ENCODE measurements around the gene IRAK2. TPM values are rescaled to one million over a fixed set of nuclear protein-coding genes. Genes with fewer than 3 reads are reported as not detected.

The IRAK2 gene
- 10 to 100 TPM; 10.4 to 28.2 (median 10.9) TPM for total RNA-seq
- total RNA-seq (2013), result 21.7 TPM

DNA sequence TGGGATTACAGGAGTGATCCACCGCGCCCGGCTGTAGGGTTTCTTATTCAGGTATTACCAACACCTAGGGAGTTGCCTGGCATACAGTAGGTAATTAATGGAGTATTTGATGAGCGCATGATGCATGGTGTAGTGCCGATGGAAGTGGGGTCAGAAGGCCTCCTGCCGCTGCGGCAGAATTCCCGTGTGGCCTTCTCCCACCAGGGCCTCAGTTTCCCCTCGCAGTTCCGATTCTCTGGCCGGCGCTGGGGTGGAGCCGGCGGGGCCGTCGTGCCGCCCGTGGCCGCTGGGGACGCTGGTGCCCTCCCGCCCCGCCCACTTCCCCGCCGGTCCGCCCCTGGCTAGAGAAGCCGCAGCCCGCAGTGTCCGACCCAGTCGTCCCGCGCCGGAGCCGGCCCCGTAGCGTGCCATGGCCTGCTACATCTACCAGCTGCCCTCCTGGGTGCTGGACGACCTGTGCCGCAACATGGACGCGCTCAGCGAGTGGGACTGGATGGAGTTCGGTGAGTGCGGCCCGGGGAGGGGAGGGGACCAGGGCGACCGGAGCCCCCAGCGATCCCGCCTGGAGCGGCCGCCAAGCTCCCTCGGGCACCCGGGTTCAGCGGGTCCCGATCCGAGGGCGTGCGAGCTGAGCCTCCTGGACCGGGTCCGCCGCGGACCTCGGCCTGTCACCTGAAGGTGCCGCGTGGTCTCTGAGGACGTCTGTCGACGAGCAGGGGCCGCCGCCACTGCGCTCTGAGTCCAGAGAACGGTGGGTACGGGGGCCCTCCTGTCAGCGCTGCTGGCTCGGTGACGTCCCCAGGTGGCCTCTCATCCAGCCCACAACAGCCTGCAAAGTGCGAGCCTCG, at the start of gene IRAK2:
IRAK2 (plus strand) TSS at position 374 of the 848 bp plus-strand sequence; CDS start at position 410, 36 bp downstream.
- ATAC-seq (peak; percentile 91 to 92 (median 91)), DNase-seq (peak; percentile 64 to 79)
- Histone ChIP-seq H3K4me3 (ENCODE audit: low read length) (peak within 1 kb of the TSS; percentile 82), H3K27ac (ENCODE audit: low read length) (peak within 1 kb of the TSS; percentile 52), H3K4me1 (ENCODE audit: control insufficient read depth, insufficient read depth, low read length) (peaks cover 28% of the 10 kb centered on the region), H3K36me3 (ENCODE audit: control insufficient read depth, insufficient read depth, low read length) (no peaks in the 10 kb centered on the region), H3K9me3 (ENCODE audit: control insufficient read depth, insufficient read depth, low read length) (peaks cover 11% of the 10 kb centered on the region), H3K27me3 (ENCODE audit: control insufficient read depth, insufficient read depth, low read length) (no peaks in the 10 kb centered on the region)
- H3K4me1 Mint-ChIP-seq, result peaks cover 23 to 32% of the 10 kb centered on the region in 2 donors
- H3K9me3 Mint-ChIP-seq, result peaks cover 4 to 7% of the 10 kb centered on the region in 2 donors
- WGBS (ENCODE audit: insufficient coverage), result 2% methylated on average over 76 of the region's 76 CpGs
- H3K27me3 Mint-ChIP-seq (ENCODE audit: low read depth in 2 of 2), result no peaks in the 10 kb centered on the region
- intact Hi-C loops (cut with micrococcal nuclease), result loop anchor here (1.0 to 2.0 kb wide), 2 partner anchors 30 to 61 kb away; no protein-coding TSS in a partner anchor
- peak within 1 kb of the TSS; percentile 72 to 78 for H3K27ac Mint-ChIP-seq
- TF ChIP-seq, protein P1, sequence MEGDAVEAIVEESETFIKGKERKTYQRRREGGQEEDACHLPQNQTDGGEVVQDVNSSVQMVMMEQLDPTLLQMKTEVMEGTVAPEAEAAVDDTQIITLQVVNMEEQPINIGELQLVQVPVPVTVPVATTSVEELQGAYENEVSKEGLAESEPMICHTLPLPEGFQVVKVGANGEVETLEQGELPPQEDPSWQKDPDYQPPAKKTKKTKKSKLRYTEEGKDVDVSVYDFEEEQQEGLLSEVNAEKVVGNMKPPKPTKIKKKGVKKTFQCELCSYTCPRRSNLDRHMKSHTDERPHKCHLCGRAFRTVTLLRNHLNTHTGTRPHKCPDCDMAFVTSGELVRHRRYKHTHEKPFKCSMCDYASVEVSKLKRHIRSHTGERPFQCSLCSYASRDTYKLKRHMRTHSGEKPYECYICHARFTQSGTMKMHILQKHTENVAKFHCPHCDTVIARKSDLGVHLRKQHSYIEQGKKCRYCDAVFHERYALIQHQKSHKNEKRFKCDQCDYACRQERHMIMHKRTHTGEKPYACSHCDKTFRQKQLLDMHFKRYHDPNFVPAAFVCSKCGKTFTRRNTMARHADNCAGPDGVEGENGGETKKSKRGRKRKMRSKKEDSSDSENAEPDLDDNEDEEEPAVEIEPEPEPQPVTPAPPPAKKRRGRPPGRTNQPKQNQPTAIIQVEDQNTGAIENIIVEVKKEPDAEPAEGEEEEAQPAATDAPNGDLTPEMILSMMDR (IDR thresholded peaks at IDR 0.05), result peak; percentile 99
- peak within 1 kb of the TSS; percentile 90 for H3K4me3 Mint-ChIP-seq
- peaks cover 8% of the 10 kb centered on the region for H3K36me3 Mint-ChIP-seq

DNA sequence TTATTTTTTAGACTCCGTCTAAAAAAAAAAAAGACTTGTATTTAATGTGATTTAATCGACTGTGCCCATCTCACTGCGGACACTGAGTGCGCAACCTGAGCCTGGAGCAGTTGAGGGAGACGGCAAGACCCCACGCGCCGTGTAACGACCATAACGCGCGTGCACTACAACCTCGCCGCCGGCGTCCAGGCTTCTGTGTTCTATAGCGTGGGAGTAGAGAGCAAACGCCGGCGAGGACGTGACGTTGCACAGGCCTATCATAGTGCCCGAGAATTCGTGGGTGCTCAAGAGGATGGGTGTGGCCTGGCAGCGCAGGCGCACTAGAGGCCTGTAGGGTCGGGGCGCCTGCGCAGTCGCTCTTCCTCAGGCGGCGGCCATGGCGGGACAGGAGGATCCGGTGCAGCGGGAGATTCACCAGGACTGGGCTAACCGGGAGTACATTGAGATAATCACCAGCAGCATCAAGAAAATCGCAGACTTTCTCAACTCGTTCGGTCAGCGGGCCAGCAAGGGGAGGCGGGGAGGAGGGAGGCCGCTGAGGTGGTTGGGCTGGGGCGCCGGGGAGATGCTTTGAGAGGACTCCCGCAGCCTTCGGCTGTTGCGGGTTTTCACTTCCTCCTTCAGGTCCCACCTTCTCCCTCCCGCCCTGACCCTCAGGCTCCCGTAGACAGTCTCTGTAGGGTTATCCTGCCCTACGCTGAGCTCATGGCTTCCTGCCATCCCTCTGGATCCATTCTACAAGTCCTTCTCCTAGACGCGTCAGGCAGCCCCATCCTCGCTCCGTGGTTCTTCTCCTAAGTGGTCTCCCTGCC, 49.2 kb upstream of the IRAK2 start, which contains the start of gene BRK1:
BRK1 (plus strand) TSS at position 350 of the 812 bp plus-strand sequence; CDS start at position 377, 27 bp downstream.
- no peaks in the 10 kb centered on the region for H3K27me3 ChIP-seq (ENCODE audit: control insufficient read depth, insufficient read depth, low read length)
- H3K9me3 ChIP-seq (ENCODE audit: control insufficient read depth, insufficient read depth, low read length), result no peaks in the 10 kb centered on the region
- H3K4me1 ChIP-seq (ENCODE audit: control insufficient read depth, insufficient read depth, low read length), result peaks cover 25% of the 10 kb centered on the region
- peak within 1 kb of the TSS; percentile 97 to 98 for H3K27ac Mint-ChIP-seq
- no peaks in the 10 kb centered on the region for H3K27me3 Mint-ChIP-seq (ENCODE audit: low read depth in 2 of 2)
- peak within 1 kb of the TSS; percentile 99 for H3K4me3 Mint-ChIP-seq
- H3K4me1 Mint-ChIP-seq, result peaks cover 20 to 24% of the 10 kb centered on the region in 2 donors
- ATAC-seq (peak; percentile 97 to 100 (median 98)), DNase-seq (peak; percentile 83 to 98)
- no peaks in the 10 kb centered on the region for H3K36me3 Mint-ChIP-seq
- peak within 1 kb of the TSS; percentile 78 for H3K27ac ChIP-seq (ENCODE audit: low read length)
- TF ChIP-seq, protein P1 (IDR thresholded peaks at IDR 0.05), result no peak
- H3K36me3 ChIP-seq (ENCODE audit: control insufficient read depth, insufficient read depth, low read length), result peaks cover 3% of the 10 kb centered on the region
- peak within 1 kb of the TSS; percentile 92 for H3K4me3 ChIP-seq (ENCODE audit: low read length)
- intact Hi-C loops (cut with micrococcal nuclease), result loop anchor here (1.0 to 5.0 kb wide), 6 partner anchors 26 to 273 kb away; partner anchors contain the start of genes CRELD1, RPUSD3, SEC13 and TATDN2
- H3K9me3 Mint-ChIP-seq, result no peaks in the 10 kb centered on the region
- under 1% methylated on average over 54 of the region's 54 CpGs for WGBS (ENCODE audit: insufficient coverage)

DNA sequence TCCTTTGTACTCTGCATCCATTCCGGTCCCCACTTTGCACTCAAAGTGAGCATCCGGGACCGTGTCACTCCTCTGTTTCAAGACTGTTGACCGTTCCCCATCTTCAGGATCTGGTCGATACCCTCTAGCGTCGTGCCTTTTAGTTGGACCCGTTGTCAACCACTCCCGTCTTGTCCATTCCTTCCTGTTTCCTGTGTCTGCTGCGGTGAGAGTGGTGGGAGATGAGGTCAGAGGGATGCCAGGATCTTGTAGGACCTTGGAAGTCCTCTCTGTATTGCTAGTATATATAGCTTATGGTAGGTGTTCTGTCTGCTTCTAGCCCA, 48.6 kb upstream of the IRAK2 start:
- Histone ChIP-seq H3K36me3 (ENCODE audit: control insufficient read depth, insufficient read depth, low read length) (peaks cover 6% of the 10 kb centered on the region), H3K4me1 (ENCODE audit: control insufficient read depth, insufficient read depth, low read length) (peaks cover 25% of the 10 kb centered on the region), H3K27me3 (ENCODE audit: control insufficient read depth, insufficient read depth, low read length) (no peaks in the 10 kb centered on the region), H3K4me3 (ENCODE audit: low read length) (peak overlapping the region; percentile 92), H3K27ac (ENCODE audit: low read length) (peak overlapping the region; percentile 77), H3K9me3 (ENCODE audit: control insufficient read depth, insufficient read depth, low read length) (no peaks in the 10 kb centered on the region)
- no peaks in the 10 kb centered on the region for H3K9me3 Mint-ChIP-seq
- no peak for DNase-seq
- no peaks in the 10 kb centered on the region for H3K27me3 Mint-ChIP-seq (ENCODE audit: low read depth in 2 of 2)
- no peaks in the 10 kb centered on the region for H3K36me3 Mint-ChIP-seq
- no peak for ATAC-seq
- intact Hi-C loops (cut with micrococcal nuclease), result loop anchor here (5.0 kb wide), 4 partner anchors 131 to 274 kb away; partner anchors contain the start of genes CRELD1, RPUSD3, SEC13 and TATDN2
- WGBS (ENCODE audit: insufficient coverage), result under 1% methylated on average over 10 of the region's 10 CpGs
- TF ChIP-seq, protein P1 (IDR thresholded peaks at IDR 0.05), result no peak
- H3K27ac Mint-ChIP-seq, result peak overlapping the region; percentile 97 to 98
- peaks cover 24 to 26% of the 10 kb centered on the region in 2 donors for H3K4me1 Mint-ChIP-seq
- peak overlapping the region; percentile 99 for H3K4me3 Mint-ChIP-seq

All from natural killer cell (primary cell).